HL-60 (cell line): ENCODE results near the gene ARHGEF1.

Experiments used
- DNase-seq, 2 experiments: peaks; one replicate each; pipeline ENCODE4 v3.0.0-alpha.2; 2010 to 2020; ENCODE audit warnings: low read depth in 1 of 2, low spot score in 1 of 2
- H3K27ac ChIP-seq: fragments of 250-450 bp; sonication (Bioruptor Pico); replicated peaks from 2 replicates; pipeline ENCODE4 v1.5.1; 2020; ENCODE audit warnings: mild to moderate bottlenecking, moderate library complexity
- H3K27me3 ChIP-seq: fragments of 250-450 bp; sonication (Bioruptor Pico); 2 replicates; pipeline ENCODE4 v1.5.1; 2021; ENCODE audit warnings: mild to moderate bottlenecking, moderate library complexity; ENCODE audit not compliant: insufficient read depth, poor library complexity, severe bottlenecking
- H3K4me3 ChIP-seq: replicated peaks from 2 replicates; pipeline ENCODE4 v1.5.1; 2011; ENCODE audit warnings: mild to moderate bottlenecking, control low read depth, low read length; ENCODE audit not compliant: insufficient read depth
- CTCF ChIP-seq: IDR thresholded peaks from one replicate; pipeline ENCODE4 v1.5.1; 2011; ENCODE audit warnings: low read length, control low read depth, inconsistent platforms; ENCODE audit not compliant: insufficient read depth
- GABPA ChIP-seq: IDR thresholded peaks from 2 replicates; pipeline ENCODE4 v1.6.1; 2012; ENCODE audit warnings: low read depth
- POLR2AphosphoS5 ChIP-seq: IDR thresholded peaks from 2 replicates; pipeline ENCODE4 v1.6.1; 2012; ENCODE audit warnings: low read depth
- REST ChIP-seq: IDR thresholded peaks from 2 replicates; pipeline ENCODE4 v1.6.1; 2012; ENCODE audit warnings: low read depth; ENCODE audit not compliant: insufficient replicate concordance
- SPI1 ChIP-seq: IDR thresholded peaks from 2 replicates; pipeline ENCODE4 v1.6.1; 2012; ENCODE audit warnings: low read depth, mild to moderate bottlenecking, borderline replicate concordance

Gene ARHGEF1

GRCh38 chr19:41940731-41941409, 57.9 kb downstream of the ARHGEF1 start:
- Histone ChIP-seq H3K4me3 (no peak overlapping the region), H3K27me3 (peaks cover 7% of the 10 kb centered on the region), H3K27ac (no peak overlapping the region)
- TF ChIP-seq SPI1 (no peak), POLR2AphosphoS5 (no peak), CTCF (no peak), REST (no peak), GABPA (no peak)
- no peak for DNase-seq

- Histone ChIP-seq H3K4me3 (no peak overlapping the region), H3K27me3 (peaks cover 7% of the 10 kb centered on the region), H3K27ac (no peak overlapping the region)
- no peak for DNase-seq
- TF ChIP-seq SPI1 (no peak), CTCF (no peak), GABPA (no peak), POLR2AphosphoS5 (no peak), REST (no peak)
Measured at GRCh38 chr19:41941410-41942202, 58.6 kb downstream of the ARHGEF1 start.

- TF ChIP-seq REST (no peak), CTCF (no peak), SPI1 (no peak)
- Histone ChIP-seq H3K4me3 (no peak overlapping the region), H3K27ac (no peak overlapping the region), H3K27me3 (peaks cover 7% of the 10 kb centered on the region)
- DNase-seq: no peak
Measured at GRCh38 chr19:41944336-41944735, 61.4 kb downstream of the ARHGEF1 start.
